CD14-positive monocyte (primary cell): ENCODE data around the gene RFX6. TPM values are rescaled to one million over a fixed set of nuclear protein-coding genes. Genes with fewer than 3 reads are reported as not detected.
"Not testable (repeated sequence)": the region's sequence is repeated elsewhere in the genome, so short reads cannot be mapped to it uniquely, and the experiment has no call there.

Source experiments
- DNase-seq, 3 donors: peaks; one replicate each; pipeline ENCODE4 v3.0.0-alpha.2; 2011 to 2022
- H2AFZ ChIP-seq: 2 replicates; pipeline ENCODE4 v1.6.0; 2012; ENCODE audit warnings: mild to moderate bottlenecking, low read depth, low read length, inconsistent platforms; ENCODE audit not compliant: insufficient read depth, poor library complexity, severe bottlenecking
- H3K27ac ChIP-seq, 2 donors: 1 replicate in 1 of 2; 2 replicates in 1 of 2; pipeline ENCODE4 v1.5.1; 2012 to 2013; ENCODE audit warnings: low read length in 2 of 2, control low read depth in 1 of 2, inconsistent platforms in 1 of 2, low read depth in 1 of 2, mild to moderate bottlenecking in 1 of 2
- H3K27me3 ChIP-seq, 2 donors: one replicate each; pipeline versions ENCODE4 v1.6.0 to v1.6.1; 2011 to 2013; ENCODE audit warnings: low read length in 2 of 2; ENCODE audit not compliant: control insufficient read depth in 2 of 2, insufficient read depth in 2 of 2
- H3K36me3 ChIP-seq, 2 donors: replicated peaks in 1 of 2; 1 replicate in 1 of 2; 2 replicates in 1 of 2; pipeline versions ENCODE4 v1.5.1 to v1.6.1; 2012 to 2013; ENCODE audit warnings: low read length in 2 of 2, control low read depth in 1 of 2, inconsistent platforms in 1 of 2, mild to moderate bottlenecking in 1 of 2; ENCODE audit not compliant: insufficient read depth in 2 of 2, control insufficient read depth in 1 of 2
- H3K4me1 ChIP-seq, 2 donors: 1 replicate in 1 of 2; 2 replicates in 1 of 2; pipeline versions ENCODE4 v1.5.1 to v1.6.1; 2012 to 2013; ENCODE audit warnings: low read length in 2 of 2, control low read depth in 1 of 2, inconsistent platforms in 1 of 2, mild to moderate bottlenecking in 1 of 2, moderate library complexity in 1 of 2; ENCODE audit not compliant: insufficient read depth in 2 of 2, control insufficient read depth in 1 of 2
- H3K4me2 ChIP-seq: replicated peaks from 2 replicates; pipeline ENCODE3; 2012; ENCODE audit warnings: low read length, moderate library complexity, mild to moderate bottlenecking; ENCODE audit not compliant: poor library complexity, severe bottlenecking; ENCODE audit errors: extremely low read depth
- H3K4me3 ChIP-seq, 3 experiments: fragments of 200-600 bp in 1 of 3; sonication (generic) in 1 of 3; replicated peaks in 1 of 3; 1 replicate in 2 of 3; 2 replicates in 1 of 3; pipeline ENCODE4 v1.5.1; 2011 to 2013; ENCODE audit warnings: low read length in 3 of 3, mild to moderate bottlenecking in 3 of 3, control low read depth in 2 of 3, low read depth in 2 of 3, inconsistent platforms in 1 of 3, moderate library complexity in 1 of 3
- H3K79me2 ChIP-seq: 2 replicates; pipeline ENCODE4 v1.6.0; 2012; ENCODE audit warnings: mild to moderate bottlenecking, control low read depth, inconsistent platforms, low read length, moderate library complexity; ENCODE audit not compliant: insufficient read depth
- H3K9ac ChIP-seq: 2 replicates; pipeline ENCODE4 v1.6.0; 2017; ENCODE audit warnings: low read length, mild to moderate bottlenecking; ENCODE audit not compliant: insufficient read depth, poor library complexity, severe bottlenecking
- H3K9me3 ChIP-seq, 2 donors: replicated peaks in 1 of 2; 1 replicate in 1 of 2; 2 replicates in 1 of 2; pipeline versions ENCODE4 v1.5.1 to v1.6.1; 2012 to 2013; ENCODE audit warnings: low read length in 2 of 2, control low read depth in 1 of 2; ENCODE audit not compliant: control insufficient read depth in 1 of 2, insufficient read depth in 1 of 2
- H4K20me1 ChIP-seq: 2 replicates; pipeline ENCODE4 v1.6.0; 2012; ENCODE audit warnings: mild to moderate bottlenecking, low read length, control low read depth, moderate library complexity; ENCODE audit not compliant: insufficient read depth
- H3K27ac Mint-ChIP-seq, 7 donors: one replicate each; pipeline ENCODE4 v1.8.0; 2020; ENCODE audit warnings: mild to moderate bottlenecking in 7 of 7, mixed read lengths in 7 of 7, moderate library complexity in 6 of 7, inconsistent platforms in 2 of 7
- H3K27me3 Mint-ChIP-seq, 3 donors: one replicate each; pipeline ENCODE4 v1.8.0; 2021 to 2022; ENCODE audit warnings: low read depth in 3 of 3, mild to moderate bottlenecking in 3 of 3, mixed read lengths in 3 of 3, moderate library complexity in 3 of 3, inconsistent platforms in 1 of 3
- H3K36me3 Mint-ChIP-seq, 2 donors: one replicate each; pipeline ENCODE4 v1.8.0; 2020; ENCODE audit warnings: mixed read lengths in 2 of 2, inconsistent platforms in 1 of 2, mild to moderate bottlenecking in 1 of 2
- H3K4me1 Mint-ChIP-seq: one replicate; pipeline ENCODE4 v1.8.0; 2020; ENCODE audit warnings: mild to moderate bottlenecking, mixed read lengths
- H3K4me3 Mint-ChIP-seq, 2 donors: one replicate each; pipeline ENCODE4 v1.8.0; 2020; ENCODE audit warnings: mild to moderate bottlenecking in 2 of 2, mixed read lengths in 2 of 2, moderate library complexity in 1 of 2
- H3K9me3 Mint-ChIP-seq, 7 donors: one replicate each; pipeline ENCODE4 v1.8.0; 2020 to 2022; ENCODE audit warnings: mixed read lengths in 7 of 7, mild to moderate bottlenecking in 6 of 7, moderate library complexity in 6 of 7, inconsistent platforms in 2 of 7
- WGBS: methylation state at CpG from one replicate; pipeline ENCODE4 v1.1.5; 2013; ENCODE audit warnings: missing lambda C conversion rate; ENCODE audit not compliant: insufficient coverage; 5-methylcytosine and 5-hydroxymethylcytosine counted together
- intact Hi-C, 2 donors: fragments of 100-400 bp; cut with micrococcal nuclease; formaldehyde crosslinking; loops; one replicate each; pipeline versions ENCODE4 v1.15.0 to v1.15.1; 2023
- polyA plus RNA-seq, 3 donors: library from polyadenylated mRNA; depleted of rRNA in 1 of 3; unstranded in 2 of 3; stranded (reverse) in 1 of 3; fragments of 300-500 nt in 2 of 3; fragments of >200 nt in 1 of 3; fragmentation: Illumina TruSeq in 2 of 3; gene quantifications; 1 replicate in 2 of 3; 2 replicates in 1 of 3; pipeline ENCODE4 v1.2.3, GENCODE V29; 2012 to 2021
- TF ChIP-seq, protein P1 (sequence below): fragments of 200-600 bp; IDR thresholded peaks from one replicate; pipeline ENCODE4 v1.8.0; 2022; ENCODE audit warnings: antibody characterized with exemption, mild to moderate bottlenecking

Gene RFX6
- polyA plus RNA-seq, 3 donors = not detected

DNA sequence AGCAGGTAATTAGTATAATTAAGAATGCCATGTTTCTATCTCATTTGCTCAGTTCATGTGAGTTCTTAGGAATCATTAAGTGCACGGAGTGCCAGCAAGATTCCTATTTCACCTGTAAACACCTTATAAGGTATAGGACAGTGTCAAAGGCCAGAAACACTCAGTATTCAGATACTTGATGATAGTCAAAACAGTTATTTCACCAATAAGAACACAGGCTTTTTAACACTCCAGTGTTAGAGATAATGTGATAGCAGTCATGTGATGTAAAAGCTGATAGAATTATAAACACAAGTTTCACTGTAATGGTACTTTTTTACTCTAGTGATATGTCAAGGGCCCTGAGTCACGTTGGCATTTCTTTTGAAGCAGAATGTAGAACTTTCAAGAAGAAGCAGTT, 48.1 kb upstream of the RFX6 start, which contains the start of gene GPRC6A:
GPRC6A (minus strand) TSS at position 101 of the 400 bp plus-strand sequence; CDS start at position 31, 70 bp downstream.
- H3K36me3 ChIP-seq = no peaks in the 10 kb centered on the region
- no peaks in the 10 kb centered on the region for H3K27me3 ChIP-seq
- H3K9ac ChIP-seq = no peak within 1 kb of the TSS
- H3K4me1 Mint-ChIP-seq = no peaks in the 10 kb centered on the region
- no peak within 1 kb of the TSS for H3K27ac ChIP-seq
- H3K9me3 Mint-ChIP-seq = peaks cover 0 to 2% (median 0%) of the 10 kb centered on the region in 7 donors
- no peaks in the 10 kb centered on the region for H4K20me1 ChIP-seq
- H2AFZ ChIP-seq = no peak within 1 kb of the TSS
- no peak for DNase-seq
- no peak within 1 kb of the TSS for H3K27ac Mint-ChIP-seq
- H3K9me3 ChIP-seq = no peaks in the 10 kb centered on the region
- TF ChIP-seq, protein P1, sequence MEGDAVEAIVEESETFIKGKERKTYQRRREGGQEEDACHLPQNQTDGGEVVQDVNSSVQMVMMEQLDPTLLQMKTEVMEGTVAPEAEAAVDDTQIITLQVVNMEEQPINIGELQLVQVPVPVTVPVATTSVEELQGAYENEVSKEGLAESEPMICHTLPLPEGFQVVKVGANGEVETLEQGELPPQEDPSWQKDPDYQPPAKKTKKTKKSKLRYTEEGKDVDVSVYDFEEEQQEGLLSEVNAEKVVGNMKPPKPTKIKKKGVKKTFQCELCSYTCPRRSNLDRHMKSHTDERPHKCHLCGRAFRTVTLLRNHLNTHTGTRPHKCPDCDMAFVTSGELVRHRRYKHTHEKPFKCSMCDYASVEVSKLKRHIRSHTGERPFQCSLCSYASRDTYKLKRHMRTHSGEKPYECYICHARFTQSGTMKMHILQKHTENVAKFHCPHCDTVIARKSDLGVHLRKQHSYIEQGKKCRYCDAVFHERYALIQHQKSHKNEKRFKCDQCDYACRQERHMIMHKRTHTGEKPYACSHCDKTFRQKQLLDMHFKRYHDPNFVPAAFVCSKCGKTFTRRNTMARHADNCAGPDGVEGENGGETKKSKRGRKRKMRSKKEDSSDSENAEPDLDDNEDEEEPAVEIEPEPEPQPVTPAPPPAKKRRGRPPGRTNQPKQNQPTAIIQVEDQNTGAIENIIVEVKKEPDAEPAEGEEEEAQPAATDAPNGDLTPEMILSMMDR = no peak
- no peak within 1 kb of the TSS for H3K4me3 Mint-ChIP-seq
- H3K4me3 ChIP-seq = no peak within 1 kb of the TSS
- H3K36me3 Mint-ChIP-seq = no peaks in the 10 kb centered on the region
- intact Hi-C loops = no loop called here
- no CpG with 5 or more reads among the region's 2 CpGs for WGBS
- H3K4me2 ChIP-seq = no peak within 1 kb of the TSS
- H3K4me1 ChIP-seq = no peaks in the 10 kb centered on the region
- H3K79me2 ChIP-seq = no peaks in the 10 kb centered on the region
- peaks cover 0 to 7% (median 0%) of the 10 kb centered on the region in 3 donors for H3K27me3 Mint-ChIP-seq

DNA sequence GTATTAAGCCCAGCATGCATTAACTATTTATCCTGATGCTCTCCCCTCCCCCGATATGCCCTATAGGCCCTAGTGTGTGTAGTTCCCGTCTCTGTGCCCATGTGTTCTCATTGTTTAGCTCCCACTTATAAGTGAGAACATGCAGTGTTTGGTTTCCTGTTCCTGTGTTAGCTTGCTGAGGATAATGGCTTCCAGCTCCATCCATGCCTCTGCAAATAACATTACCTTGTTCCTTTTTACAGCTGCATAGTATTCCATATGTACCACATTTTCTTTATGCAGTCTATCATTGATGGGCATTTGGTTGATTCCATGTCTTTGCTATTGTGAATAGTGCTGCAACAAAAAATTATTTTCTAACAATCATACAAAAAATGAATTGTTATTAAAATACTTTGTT, 42.5 kb upstream of the RFX6 start:
- H3K27me3 Mint-ChIP-seq = peaks cover 0 to 11% (median 5%) of the 10 kb centered on the region in 3 donors
- H3K27me3 ChIP-seq, H4K20me1 ChIP-seq, intact Hi-C loops, H3K27ac ChIP-seq, H3K4me3 ChIP-seq, H3K9me3 ChIP-seq, DNase-seq, H3K4me3 Mint-ChIP-seq, H3K9ac ChIP-seq, H3K36me3 Mint-ChIP-seq, H3K9me3 Mint-ChIP-seq, H3K4me1 Mint-ChIP-seq, H2AFZ ChIP-seq, H3K79me2 ChIP-seq, H3K4me2 ChIP-seq, H3K27ac Mint-ChIP-seq, H3K4me1 ChIP-seq, H3K36me3 ChIP-seq: not testable (repeated sequence)
- WGBS = no CpG with 5 or more reads among the region's 2 CpGs
